A549 (cell line): ENCODE results near the gene SPECC1. TPM values are rescaled to one million over a fixed set of nuclear protein-coding genes. Genes with fewer than 3 reads are reported as not detected.

ENCODE experiments used
- ATAC-seq, 2 experiments: fragments of 200-7000 bp in 1 of 2; fragments of >200 bp in 1 of 2; cut with Nextera tagmentation in 1 of 2; cut with Tn5 transposase in 1 of 2; 3 replicates each; pipeline versions ENCODE4 v1.8.0 to v1.9.1; 2018 to 2020; ENCODE audit warnings: mild to moderate bottlenecking in 1 of 2, moderate library complexity in 1 of 2
- CTCF ChIA-PET: fragments of 300-600 bp; sonication (Branson Sonifier 250); formaldehyde crosslinking; extraction: SDS; loops from one replicate; lab custom pipeline; 2021; ENCODE audit warnings: antibody characterized with exemption, inconsistent platforms; lab: Yijun Ruan, JAX
- POLR2A ChIA-PET: fragments of 350-600 bp; formaldehyde crosslinking; extraction: SDS; loops from one replicate; lab custom pipeline; 2021; ENCODE audit warnings: antibody characterized with exemption, inconsistent platforms; lab: Yijun Ruan, JAX
- DNase-seq, 2 experiments: peaks; one replicate each; pipeline versions ENCODE4 v3.0.0 to v3.0.0-alpha.2; 2011 to 2016; ENCODE audit warnings: low read depth in 1 of 2, low spot score in 1 of 2
- FAIRE-seq: peaks from 2 replicates; lab custom pipeline; 2011; peaks lifted over from hg19 to GRCh38; lab: Jason Lieb, UNC
- H3K27ac ChIP-seq, 2 experiments: fragments of >200 bp; sonication (Bioruptor Twin); formaldehyde crosslinking; 3 replicates each; pipeline ENCODE4 v1.5.1; 2016 to 2017
- H3K4me1 ChIP-seq: fragments of >200 bp; sonication (Bioruptor Twin); formaldehyde crosslinking; 3 replicates; pipeline ENCODE4 v1.6.1; 2016
- H3K4me2 ChIP-seq: fragments of >200 bp; sonication (Bioruptor Twin); formaldehyde crosslinking; 3 replicates; pipeline ENCODE4 v1.6.1; 2016
- H3K4me3 ChIP-seq: fragments of >200 bp; sonication (Bioruptor Twin); formaldehyde crosslinking; 3 replicates; pipeline ENCODE4 v1.5.1; 2016
- H3K9me3 ChIP-seq: fragments of >200 bp; sonication (Bioruptor Twin); formaldehyde crosslinking; 3 replicates; pipeline ENCODE4 v1.6.1; 2016
- BCL3 ChIP-seq: fragments of >200 bp; sonication (Bioruptor Twin); formaldehyde crosslinking; IDR thresholded peaks from 3 replicates; pipeline ENCODE4 v1.6.1; 2016
- BHLHE40 ChIP-seq: IDR thresholded peaks from 2 replicates; pipeline ENCODE4 v1.6.1; 2012; ENCODE audit warnings: low read depth, low read length, inconsistent platforms
- CEBPB ChIP-seq, 2 experiments: fragments of >200 bp in 1 of 2; sonication (Bioruptor Twin) in 1 of 2; formaldehyde crosslinking in 1 of 2; IDR thresholded peaks; 2 replicates each; pipeline ENCODE4 v1.6.1; 2012 to 2016
- EHF ChIP-seq: fragments of 250-450 bp; sonication (Bioruptor Pico); IDR thresholded peaks from 2 replicates; pipeline ENCODE4 v1.5.0; 2020; ENCODE audit warnings: mild to moderate bottlenecking
- EHMT2 ChIP-seq: fragments of 200-600 bp; sonication (generic); IDR thresholded peaks from 2 replicates; pipeline ENCODE4 v1.6.1; 2016; ENCODE audit warnings: antibody characterized with exemption, low read depth, mild to moderate bottlenecking, moderate library complexity
- GATA3 ChIP-seq: IDR thresholded peaks from 2 replicates; pipeline ENCODE4 v1.6.1; 2012; ENCODE audit warnings: borderline replicate concordance
- HDAC2 ChIP-seq: fragments of 200-600 bp; sonication (generic); IDR thresholded peaks from 2 replicates; pipeline ENCODE4 v1.6.1; 2016
- HEYL ChIP-seq: fragments of 250-450 bp; sonication (Bioruptor Pico); IDR thresholded peaks from 2 replicates; pipeline ENCODE4 v1.8.0; 2021; ENCODE audit warnings: mild to moderate bottlenecking, moderate library complexity
- HMGXB4 ChIP-seq: fragments of 250-450 bp; sonication (Bioruptor Pico); IDR thresholded peaks from 2 replicates; pipeline ENCODE4 v1.5.0; 2021; ENCODE audit warnings: mild to moderate bottlenecking, moderate library complexity, borderline replicate concordance
- HOXB13 ChIP-seq: fragments of 250-450 bp; sonication (Bioruptor Pico); IDR thresholded peaks from 2 replicates; pipeline ENCODE4 v1.5.0; 2020; ENCODE audit warnings: low read depth, mild to moderate bottlenecking, moderate library complexity
- HOXB5 ChIP-seq: fragments of 250-450 bp; sonication (Bioruptor Pico); IDR thresholded peaks from 2 replicates; pipeline ENCODE4 v1.5.0; 2020; ENCODE audit warnings: mild to moderate bottlenecking, moderate library complexity
- JUNB ChIP-seq: fragments of >200 bp; sonication (Bioruptor Twin); formaldehyde crosslinking; IDR thresholded peaks from 2 replicates; pipeline ENCODE4 v1.6.1; 2016
- KDM1A ChIP-seq: fragments of 200-600 bp; sonication (generic); IDR thresholded peaks from 2 replicates; pipeline ENCODE4 v1.6.1; 2016; ENCODE audit warnings: low read depth, mild to moderate bottlenecking
- KDM5A ChIP-seq: fragments of 200-600 bp; sonication (generic); IDR thresholded peaks from 2 replicates; pipeline ENCODE4 v1.6.1; 2016; ENCODE audit warnings: antibody characterized with exemption, mild to moderate bottlenecking
- MAFK ChIP-seq: fragments of 450-650 bp; IDR thresholded peaks from 2 replicates; pipeline ENCODE4 v1.6.1; 2014; ENCODE audit not compliant: partially characterized antibody
- MAX ChIP-seq: IDR thresholded peaks from 2 replicates; pipeline ENCODE4 v1.6.1; 2012
- MYC ChIP-seq: IDR thresholded peaks from 2 replicates; pipeline ENCODE4 v1.6.1; 2012; ENCODE audit warnings: mild to moderate bottlenecking, inconsistent platforms, low read length, improper control_type of control experiment, borderline replicate concordance
- PHF8 ChIP-seq: fragments of 200-600 bp; sonication (generic); IDR thresholded peaks from 2 replicates; pipeline ENCODE4 v1.6.1; 2016; ENCODE audit warnings: low read depth, mild to moderate bottlenecking, antibody characterized with exemption, moderate library complexity, borderline replicate concordance
- POLR2A ChIP-seq: IDR thresholded peaks from 2 replicates; pipeline ENCODE4 v1.6.1; 2012; ENCODE audit warnings: mild to moderate bottlenecking, low read length
- RARB ChIP-seq: fragments of 250-450 bp; sonication (Bioruptor Pico); IDR thresholded peaks from 2 replicates; pipeline ENCODE4 v1.8.0; 2021; ENCODE audit warnings: mild to moderate bottlenecking, moderate library complexity
- RNF2 ChIP-seq: fragments of 200-600 bp; sonication (generic); IDR thresholded peaks from 2 replicates; pipeline ENCODE4 v1.6.1; 2016; ENCODE audit warnings: low read depth, mild to moderate bottlenecking, antibody characterized with exemption, moderate library complexity, borderline replicate concordance
- ZNF302 ChIP-seq: fragments of 250-450 bp; sonication (Bioruptor Pico); IDR thresholded peaks from 2 replicates; pipeline ENCODE4 v1.9.0; 2021; ENCODE audit warnings: inconsistent platforms, mild to moderate bottlenecking, moderate library complexity
- WGBS: methylation state at CpG from one replicate; pipeline ENCODE4 v1.1.6; 2017; ENCODE audit errors: missing lambda C conversion rate; 5-methylcytosine and 5-hydroxymethylcytosine counted together
- polyA plus RNA-seq, 4 experiments: library from polyadenylated mRNA; depleted of rRNA in 3 of 4; stranded (reverse); fragments of >200 nt; fragmentation: RNase III in 1 of 4; extraction: RNeasy Plus Mini Kit Qiagen cat#74134 plus additional on column Dnase treatment in 1 of 4; gene quantifications; 2 replicates in 3 of 4; 3 replicates in 1 of 4; pipeline ENCODE4 v1.2.3, GENCODE V29; 2011 to 2017
- TF ChIP-seq, protein P1 (sequence below): fragments of >200 bp; sonication (Bioruptor Twin); formaldehyde crosslinking; IDR thresholded peaks from 3 replicates; pipeline ENCODE4 v1.5.1; 2016

Gene SPECC1
- polyA plus RNA-seq, 2 of the 4 experiments (the other 2 are of a cell fraction): 45.1 to 66.2 TPM

- TF ChIP-seq EHF (no peak), MAFK (peak; percentile 76)
- H3K9me3 ChIP-seq: no peaks in the 10 kb centered on the region
- ATAC-seq: no peak
- ChIA-PET POLR2A (no interaction called here), CTCF (no interaction called here)
- no peak overlapping the region for H3K27ac ChIP-seq
- no peak for DNase-seq
- FAIRE-seq: no peak
- no peak overlapping the region for H3K4me2 ChIP-seq
- no peak overlapping the region for H3K4me3 ChIP-seq
- no peaks in the 10 kb centered on the region for H3K4me1 ChIP-seq
Measured at GRCh38 chr17:20040216-20040615, 31.1 kb downstream of the SPECC1 start.

- POLR2A ChIA-PET: no interaction called here
- peak; percentile 23 for FAIRE-seq
- H3K4me1 ChIP-seq: no peaks in the 10 kb centered on the region
- WGBS: 96% methylated on average over 3 of the region's 3 CpGs
- CTCF ChIA-PET: interaction anchor here (0.9 to 3.7 kb wide), 11 partner anchors 12 to 78 kb away, joined by 3 to 26 read pairs (median 4); partner anchors contain the start of gene SPECC1
- DNase-seq: no peak
- no peaks in the 10 kb centered on the region for H3K9me3 ChIP-seq
- no peak overlapping the region for H3K4me3 ChIP-seq
- no peak for TF ChIP-seq KDM1A
- no peak for TF ChIP-seq BCL3
- TF ChIP-seq JUNB: no peak
- TF ChIP-seq KDM5A: no peak
- TF ChIP-seq, all 56 proteins: peak for 0
- Histone ChIP-seq H3K4me2 (no peak overlapping the region), H3K27ac (no peak overlapping the region)
- no peak for ATAC-seq
Measured at GRCh38 chr17:20043021-20043420, 33.9 kb downstream of the SPECC1 start.

GRCh38 chr17:20045476-20045875 lies 36.3 kb downstream of the SPECC1 start:
- ATAC-seq (no peak), FAIRE-seq (no peak)
- WGBS: 75% methylated on average over 1 of the region's 1 CpG

GRCh38 chr17:20046629-20047028 lies 37.5 kb downstream of the SPECC1 start:
- Histone ChIP-seq H3K27ac (no peak overlapping the region), H3K4me2 (no peak overlapping the region), H3K9me3 (no peaks in the 10 kb centered on the region), H3K4me1 (no peaks in the 10 kb centered on the region), H3K4me3 (no peak overlapping the region)
- no peak for FAIRE-seq
- POLR2A ChIA-PET: no interaction called here
- CTCF ChIA-PET: interaction anchor here (1.0 to 1.4 kb wide), 2 partner anchors 36 to 54 kb away, joined by 3 to 6 read pairs; no protein-coding TSS in a partner anchor
- no peak for ATAC-seq
- no peak for DNase-seq
- TF ChIP-seq HDAC2 (no peak), MAFK (peak; percentile 11)
- 94% methylated on average over 8 of the region's 8 CpGs for WGBS

More at GRCh38 chr17:20045476-20045875, 36.3 kb downstream of the SPECC1 start:
- H3K4me2 ChIP-seq: no peak overlapping the region
- no peak for DNase-seq
- ChIA-PET POLR2A (no interaction called here), CTCF (interaction anchor here (1.0 to 3.7 kb wide), 2 partner anchors 36 to 53 kb away, joined by 3 to 26 read pairs; partner anchors contain the start of gene SPECC1)
- no peaks in the 10 kb centered on the region for H3K9me3 ChIP-seq
- no peaks in the 10 kb centered on the region for H3K4me1 ChIP-seq
- TF ChIP-seq GATA3: no peak
- no peak for TF ChIP-seq HOXB5
- TF ChIP-seq HMGXB4 (CRISPR knock-in tag): no peak
- no peak for TF ChIP-seq EHF
- no peak for TF ChIP-seq HEYL (CRISPR knock-in tag)
- TF ChIP-seq PHF8: no peak
- no peak for TF ChIP-seq RARB (CRISPR knock-in tag)
- no peak for TF ChIP-seq BHLHE40
- H3K4me3 ChIP-seq: no peak overlapping the region
- no peak overlapping the region for H3K27ac ChIP-seq

DNA sequence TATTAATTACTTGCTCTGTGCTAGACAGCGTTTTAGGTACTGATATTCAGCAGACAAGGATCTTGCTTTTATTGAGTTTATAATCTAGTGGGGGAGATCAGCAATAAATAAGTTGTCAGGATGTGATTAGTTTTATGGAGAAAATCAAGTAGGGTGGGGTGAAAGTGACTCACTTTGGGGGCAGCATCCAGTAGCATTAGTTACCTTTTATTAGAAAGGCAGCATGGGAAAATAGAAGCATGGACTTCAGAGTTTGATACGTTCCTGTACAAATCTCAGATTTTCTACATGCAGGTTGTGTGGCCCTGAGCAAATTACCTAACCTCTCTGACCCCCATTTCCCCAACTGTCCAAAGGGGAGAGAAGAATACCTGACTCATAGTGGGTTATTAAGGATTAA lies 42.5 kb downstream of the SPECC1 start:
- Histone ChIP-seq H3K4me2 (no peak overlapping the region), H3K27ac (no peak overlapping the region), H3K9me3 (no peaks in the 10 kb centered on the region), H3K4me3 (no peak overlapping the region), H3K4me1 (no peaks in the 10 kb centered on the region)
- no peak for ATAC-seq
- 90% methylated on average over 2 of the region's 2 CpGs for WGBS
- DNase-seq: no peak
- CTCF ChIA-PET: interaction anchor here (0.6 kb wide), 1 partner anchor 998 kb away, joined by 5 read pairs; no protein-coding TSS in a partner anchor
- no peak for FAIRE-seq
- POLR2A ChIA-PET: interaction anchor here (0.6 kb wide), 1 partner anchor 41 kb away, joined by 4 read pairs; no protein-coding TSS in a partner anchor
- no peak for TF ChIP-seq MAFK
- TF ChIP-seq MYC: no peak
- TF ChIP-seq MAX: no peak
- no peak for TF ChIP-seq POLR2A
- TF ChIP-seq, protein P1, sequence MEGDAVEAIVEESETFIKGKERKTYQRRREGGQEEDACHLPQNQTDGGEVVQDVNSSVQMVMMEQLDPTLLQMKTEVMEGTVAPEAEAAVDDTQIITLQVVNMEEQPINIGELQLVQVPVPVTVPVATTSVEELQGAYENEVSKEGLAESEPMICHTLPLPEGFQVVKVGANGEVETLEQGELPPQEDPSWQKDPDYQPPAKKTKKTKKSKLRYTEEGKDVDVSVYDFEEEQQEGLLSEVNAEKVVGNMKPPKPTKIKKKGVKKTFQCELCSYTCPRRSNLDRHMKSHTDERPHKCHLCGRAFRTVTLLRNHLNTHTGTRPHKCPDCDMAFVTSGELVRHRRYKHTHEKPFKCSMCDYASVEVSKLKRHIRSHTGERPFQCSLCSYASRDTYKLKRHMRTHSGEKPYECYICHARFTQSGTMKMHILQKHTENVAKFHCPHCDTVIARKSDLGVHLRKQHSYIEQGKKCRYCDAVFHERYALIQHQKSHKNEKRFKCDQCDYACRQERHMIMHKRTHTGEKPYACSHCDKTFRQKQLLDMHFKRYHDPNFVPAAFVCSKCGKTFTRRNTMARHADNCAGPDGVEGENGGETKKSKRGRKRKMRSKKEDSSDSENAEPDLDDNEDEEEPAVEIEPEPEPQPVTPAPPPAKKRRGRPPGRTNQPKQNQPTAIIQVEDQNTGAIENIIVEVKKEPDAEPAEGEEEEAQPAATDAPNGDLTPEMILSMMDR: no peak
- TF ChIP-seq RNF2: no peak
- no peak for TF ChIP-seq ZNF302 (CRISPR knock-in tag)
- TF ChIP-seq CEBPB (IDR thresholded peaks at IDR 0.05): no peak
- TF ChIP-seq EHMT2: no peak
- no peak for TF ChIP-seq HOXB13 (CRISPR knock-in tag)
